Astrocyte (in vitro differentiated cells and primary cell): Measurements from ENCODE around the gene CCDC78. TPM values are rescaled to one million over a fixed set of nuclear protein-coding genes. Genes with fewer than 3 reads are reported as not detected.
A peak's percentile ranks its signal among the peaks of the same experiment; 100 is the strongest.

ENCODE experiments used
- DNase-seq: peaks from one replicate; pipeline ENCODE4 v3.0.0-alpha.2; 2010; ENCODE audit warnings: low read depth
- FAIRE-seq: peaks from 2 replicates; lab custom pipeline; 2011; peaks lifted over from hg19 to GRCh38; lab: Jason Lieb, UNC
- H2AFZ ChIP-seq: 2 replicates; pipeline ENCODE4 v1.6.0; 2012; ENCODE audit warnings: low read depth, low read length, inconsistent platforms
- H3K27ac ChIP-seq: 2 replicates; pipeline ENCODE4 v1.5.1; 2011; ENCODE audit warnings: low read depth, low read length, inconsistent platforms
- H3K27me3 ChIP-seq: 2 replicates; pipeline ENCODE4 v1.6.0; 2011; ENCODE audit warnings: low read length, inconsistent platforms; ENCODE audit not compliant: insufficient read depth
- H3K36me3 ChIP-seq: 2 replicates; pipeline ENCODE4 v1.5.1; 2011; ENCODE audit warnings: low read length, inconsistent platforms; ENCODE audit not compliant: insufficient read depth
- H3K4me1 ChIP-seq: 2 replicates; pipeline ENCODE4 v1.5.1; 2011; ENCODE audit warnings: low read length, inconsistent platforms; ENCODE audit not compliant: insufficient read depth
- H3K4me2 ChIP-seq: 2 replicates; pipeline ENCODE4 v1.6.0; 2012; ENCODE audit warnings: low read length, inconsistent platforms
- H3K4me3 ChIP-seq: 2 replicates; pipeline ENCODE4 v1.5.1; 2011; ENCODE audit warnings: low read depth, mild to moderate bottlenecking, low read length, inconsistent platforms; ENCODE audit not compliant: insufficient read depth
- H3K79me2 ChIP-seq: 2 replicates; pipeline ENCODE4 v1.6.0; 2012; ENCODE audit warnings: mild to moderate bottlenecking, low read length, inconsistent platforms; ENCODE audit not compliant: insufficient read depth
- H3K9ac ChIP-seq: 2 replicates; pipeline ENCODE4 v1.6.0; 2012; ENCODE audit warnings: mild to moderate bottlenecking, low read length, inconsistent platforms
- H3K9me3 ChIP-seq: 2 replicates; pipeline ENCODE4 v1.5.1; 2012; ENCODE audit warnings: low read depth, mild to moderate bottlenecking, low read length, inconsistent platforms; ENCODE audit not compliant: insufficient read depth
- H4K20me1 ChIP-seq: 2 replicates; pipeline ENCODE4 v1.6.0; 2012; ENCODE audit warnings: low read length, inconsistent platforms; ENCODE audit not compliant: insufficient read depth
- H3K27ac Mint-ChIP-seq: one replicate; pipeline ENCODE4 v1.8.0; 2021; ENCODE audit warnings: mild to moderate bottlenecking, mixed read lengths; ENCODE audit not compliant: unreplicated experiment
- H3K27me3 Mint-ChIP-seq: one replicate; pipeline ENCODE4 v1.8.0; 2021; ENCODE audit warnings: low read depth, mixed read lengths; ENCODE audit not compliant: unreplicated experiment
- H3K36me3 Mint-ChIP-seq: one replicate; pipeline ENCODE4 v1.8.0; 2021; ENCODE audit warnings: low read depth, mixed read lengths; ENCODE audit not compliant: unreplicated experiment
- H3K4me1 Mint-ChIP-seq: one replicate; pipeline ENCODE4 v1.8.0; 2021; ENCODE audit warnings: low read depth, mixed read lengths; ENCODE audit not compliant: unreplicated experiment
- H3K4me3 Mint-ChIP-seq: one replicate; pipeline ENCODE4 v1.8.0; 2021; ENCODE audit warnings: mild to moderate bottlenecking, moderate library complexity, mixed read lengths; ENCODE audit not compliant: unreplicated experiment
- H3K9me3 Mint-ChIP-seq: one replicate; pipeline ENCODE4 v1.8.0; 2021; ENCODE audit warnings: mild to moderate bottlenecking, mixed read lengths; ENCODE audit not compliant: unreplicated experiment
- CTCF ChIP-seq: IDR thresholded peaks from 2 replicates; pipeline ENCODE4 v1.5.1; 2011; ENCODE audit warnings: low read depth, mild to moderate bottlenecking, inconsistent platforms, low read length, moderate library complexity; ENCODE audit not compliant: insufficient read depth
- EZH2 ChIP-seq: IDR thresholded peaks from 2 replicates; pipeline ENCODE4 v1.6.1; 2012; ENCODE audit warnings: mild to moderate bottlenecking, low read length, inconsistent platforms; ENCODE audit not compliant: insufficient read depth
- microRNA-seq: library from miRNA; unstranded; fragments of <30 nt; microRNA quantifications from one replicate; pipeline ENCODE4 v1.2.0, GENCODE V29; 2020
- total RNA-seq: library from RNA; stranded (reverse); gene quantifications from 2 replicates; pipeline ENCODE4 v1.2.1, GENCODE V29; 2021

The CCDC78 gene
- total RNA-seq, 1 donor from 2014 or later: 4.7 TPM

- Mint-ChIP-seq H3K27ac (peak overlapping the region; percentile 26), H3K36me3 (peaks cover 2% of the 10 kb centered on the region), H3K4me3 (no peak overlapping the region), H3K4me1 (peaks cover 2% of the 10 kb centered on the region), H3K27me3 (no peaks in the 10 kb centered on the region), H3K9me3 (no peaks in the 10 kb centered on the region)
- H3K4me3 ChIP-seq: no peak overlapping the region
- no peak for FAIRE-seq
- H3K27ac ChIP-seq: no peak overlapping the region
- H2AFZ ChIP-seq: no peak overlapping the region
- H3K9ac ChIP-seq: no peak overlapping the region
- no peaks in the 10 kb centered on the region for H3K9me3 ChIP-seq
- H3K36me3 ChIP-seq: no peaks in the 10 kb centered on the region
- H3K4me1 ChIP-seq: peaks cover 11% of the 10 kb centered on the region
- no peak for DNase-seq
- H3K79me2 ChIP-seq: peaks cover 35% of the 10 kb centered on the region
- no peaks in the 10 kb centered on the region for H3K27me3 ChIP-seq
- TF ChIP-seq EZH2 (no peak), CTCF (no peak)
- peaks cover 59% of the 10 kb centered on the region for H4K20me1 ChIP-seq
- H3K4me2 ChIP-seq: no peak overlapping the region
Observed at GRCh38 chr16:672851-673250, 53.4 kb downstream of the CCDC78 start.

Small RNA genes within 50 kb of the gene (microRNA-seq; reads per million reads assigned to microRNA genes)
- not detected for gene MIR662

Other genes starting within 250 kb of the CCDC78 start
- gene CAPN15, start 198.7 kb downstream of the CCDC78 start, total RNA-seq: 33.6 and 38.7 TPM in 2 replicates
- gene PRR35, start 166.0 kb downstream of the CCDC78 start, total RNA-seq: 0.09 TPM in 1 of 2 replicates, not detected in the other
- gene NHLRC4, start 159.4 kb downstream of the CCDC78 start, total RNA-seq: 0.50 and 0.73 TPM in 2 replicates
- 22.2 and 22.4 TPM in 2 replicates for gene PIGQ, start 156.5 kb downstream of the CCDC78 start, total RNA-seq
- 12.6 and 13.0 TPM in 2 replicates for gene RAB40C, start 136.4 kb downstream of the CCDC78 start, total RNA-seq
- 0.43 and 0.89 TPM in 2 replicates for gene WFIKKN1, start 95.5 kb downstream of the CCDC78 start, total RNA-seq
- gene METTL26, start 90.1 kb downstream of the CCDC78 start, total RNA-seq: 56.4 and 59.6 TPM in 2 replicates
- gene MCRIP2, start 84.6 kb downstream of the CCDC78 start, total RNA-seq: 20.9 and 23.7 TPM in 2 replicates
- gene WDR90, start 77.1 kb downstream of the CCDC78 start, total RNA-seq: 16.1 and 21.2 TPM in 2 replicates
- 87.3 and 93.2 TPM in 2 replicates for gene RHOT2, start 58.3 kb downstream of the CCDC78 start, total RNA-seq
- 4.0 and 4.9 TPM in 2 replicates for gene RHBDL1, start 50.8 kb downstream of the CCDC78 start, total RNA-seq
- 138 and 140 TPM in 2 replicates for gene STUB1, start 46.0 kb downstream of the CCDC78 start, total RNA-seq
- gene JMJD8, start 42.1 kb downstream of the CCDC78 start, total RNA-seq: 24.6 and 26.8 TPM in 2 replicates
- gene WDR24, start 36.0 kb downstream of the CCDC78 start, total RNA-seq: 8.2 and 9.5 TPM in 2 replicates
- gene FBXL16, start 20.6 kb downstream of the CCDC78 start, total RNA-seq: 3.7 and 5.2 TPM in 2 replicates
- 30.1 and 31.5 TPM in 2 replicates for gene METRN, start 11.3 kb downstream of the CCDC78 start, total RNA-seq
- 22.6 and 26.6 TPM in 2 replicates for gene ANTKMT, start 5.3 kb downstream of the CCDC78 start, total RNA-seq
- 15.5 and 17.6 TPM in 2 replicates for gene HAGHL, start 663 bp upstream of the CCDC78 start, total RNA-seq
- gene CIAO3, start 14.6 kb upstream of the CCDC78 start, total RNA-seq: 18.5 and 19.6 TPM in 2 replicates
- gene MSLN, start 34.3 kb upstream of the CCDC78 start, total RNA-seq: not detected in 2 replicates
- 27.5 and 28.8 TPM in 2 replicates for gene RPUSD1, start 61.9 kb upstream of the CCDC78 start, total RNA-seq
- 9.8 and 14.8 TPM in 2 replicates for gene CHTF18, start 62.2 kb upstream of the CCDC78 start, total RNA-seq
- not detected in 2 replicates for gene GNG13, start 74.3 kb upstream of the CCDC78 start, total RNA-seq
- gene LMF1, start 244.5 kb upstream of the CCDC78 start, total RNA-seq: 12.6 and 15.0 TPM in 2 replicates